ENCODE data around the gene MAGEA3.
A peak's percentile ranks its signal among the peaks of the same experiment; 100 is the strongest.
"Not testable (repeated sequence)": the region's sequence is repeated elsewhere in the genome, so short reads cannot be mapped to it uniquely, and the experiment has no call there.

MAGEA3 gene

GRCh38 chrX:152697952-152698931, at the start of gene MAGEA3:
Gene MAGEA3 (plus strand): TSS chrX:152698794. CDS start chrX:152700833, 2,039 bp downstream.
- DNase-seq: not testable (repeated sequence)

GRCh38 chrX:152652060-152652459, 46.5 kb upstream of the MAGEA3 start:
- DNase-seq: no peak

- DNase-seq: no peak
Observed at GRCh38 chrX:152652467-152652866, 46.1 kb upstream of the MAGEA3 start.

GRCh38 chrX:152656087-152656486, 42.5 kb upstream of the MAGEA3 start:
- no peak for DNase-seq

GRCh38 chrX:152656890-152657289, 41.7 kb upstream of the MAGEA3 start:
- DNase-seq: no peak

- DNase-seq: no peak
Observed at GRCh38 chrX:152658302-152658701, 40.3 kb upstream of the MAGEA3 start.

GRCh38 chrX:152663086-152663485, 35.5 kb upstream of the MAGEA3 start:
- no peak for DNase-seq

- no peak for DNase-seq
Observed at GRCh38 chrX:152674135-152674534, 24.5 kb upstream of the MAGEA3 start.

- DNase-seq: not testable (repeated sequence)
Observed at GRCh38 chrX:152674652-152675051, 23.9 kb upstream of the MAGEA3 start.

- DNase-seq: not testable (repeated sequence)
Observed at GRCh38 chrX:152681012-152681411, 17.6 kb upstream of the MAGEA3 start.

GRCh38 chrX:152700390-152700789, 1.8 kb downstream of the MAGEA3 start:
- DNase-seq: not testable (repeated sequence)

GRCh38 chrX:152706500-152706899, 7.9 kb downstream of the MAGEA3 start:
- not testable (repeated sequence) for DNase-seq

- DNase-seq: not testable (repeated sequence)
Observed at GRCh38 chrX:152709173-152709572, 10.6 kb downstream of the MAGEA3 start, which contains the start of gene CSAG2. Gene CSAG2 (minus strand): TSS chrX:152709273. CDS start chrX:152709112, 161 bp downstream.

- not testable (repeated sequence) for DNase-seq
Observed at GRCh38 chrX:152713195-152713594, 14.6 kb downstream of the MAGEA3 start.

- DNase-seq: not testable (repeated sequence)
Observed at GRCh38 chrX:152713815-152714787, 15.5 kb downstream of the MAGEA3 start, which contains the start of gene MAGEA2B. Gene MAGEA2B (plus strand): TSS chrX:152714628. CDS start chrX:152717107, 2,479 bp downstream.

- DNase-seq: no peak
Observed at GRCh38 chrX:152725409-152725808, 26.8 kb downstream of the MAGEA3 start.

- peak; percentile 55 for DNase-seq
Observed at GRCh38 chrX:152733261-152733975, 34.8 kb downstream of the MAGEA3 start, which contains the start of the genes CSAG1 and MAGEA12. Gene CSAG1 (minus strand): TSS chrX:152733721. CDS start chrX:152732460, 1,261 bp downstream. Gene MAGEA12 (plus strand): TSS chrX:152733757. CDS start chrX:152736162, 2,405 bp downstream.

GRCh38 chrX:152734143-152734858, 35.7 kb downstream of the MAGEA3 start:
- not testable (repeated sequence) for DNase-seq

- DNase-seq: no peak
Observed at GRCh38 chrX:152735101-152735500, 36.5 kb downstream of the MAGEA3 start.

GRCh38 chrX:152735860-152736511, 37.4 kb downstream of the MAGEA3 start:
- DNase-seq: no peak

- DNase-seq: not testable (repeated sequence)
Observed at GRCh38 chrX:152736528-152736927, 37.9 kb downstream of the MAGEA3 start.

Measured in NCI-H2227 treated with DMSO at 0.1 percent for 48 hours (cell line).